ELR (cell line): ENCODE measurements around the gene CHIC2.

Experiments
- DNase-seq: peaks from one replicate; pipeline ENCODE4 v3.0.0-alpha.2; 2015; ENCODE audit warnings: low read depth

The CHIC2 gene

GRCh38 chr4:54064317-54065111 is at the start of gene CHIC2:
Gene CHIC2 (minus strand): TSS chr4:54064605. CDS start chr4:54064300, 305 bp downstream.
- DNase-seq, result peak; percentile 94

DNA sequence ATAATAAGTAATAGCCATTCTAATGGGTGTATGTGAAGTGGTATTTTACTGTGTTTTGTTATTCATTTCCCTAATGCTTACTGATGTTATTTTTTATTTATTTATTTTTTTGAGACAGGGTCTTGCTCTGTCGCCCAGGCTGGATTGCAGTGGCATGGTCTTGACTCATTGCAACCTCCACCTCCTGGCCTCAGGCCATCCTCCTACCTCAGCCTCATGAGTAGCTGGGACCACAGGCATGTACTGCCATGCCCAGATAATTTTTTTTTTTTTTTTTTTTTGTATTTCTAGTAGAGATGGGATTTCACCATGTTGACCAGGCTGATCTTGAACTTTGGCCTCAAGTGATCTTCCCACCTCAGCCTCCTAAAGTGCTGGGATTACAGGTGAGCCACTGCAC is 48.8 kb upstream of the CHIC2 start:
- DNase-seq, result peak; percentile 20

DNA sequence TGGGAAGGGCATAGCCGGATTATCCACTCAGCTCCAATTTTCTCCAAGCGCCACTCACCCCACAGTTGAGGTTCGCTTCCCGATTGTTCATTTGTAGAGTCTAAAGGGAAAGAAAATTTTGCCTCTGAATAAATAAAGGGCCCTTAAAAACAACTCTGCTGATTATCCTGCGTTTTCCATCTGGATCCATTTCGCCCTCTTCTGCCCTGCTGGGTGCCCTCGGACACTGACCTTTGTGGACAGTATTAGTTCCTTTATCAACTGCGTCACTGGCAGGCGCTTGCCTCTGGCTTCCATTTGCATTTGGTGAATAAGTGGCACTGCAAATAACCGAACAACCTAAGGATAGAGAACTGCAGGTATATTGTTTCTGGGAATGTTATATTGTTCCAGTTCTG is 45.6 kb upstream of the CHIC2 start:
- DNase-seq, result no peak

DNA sequence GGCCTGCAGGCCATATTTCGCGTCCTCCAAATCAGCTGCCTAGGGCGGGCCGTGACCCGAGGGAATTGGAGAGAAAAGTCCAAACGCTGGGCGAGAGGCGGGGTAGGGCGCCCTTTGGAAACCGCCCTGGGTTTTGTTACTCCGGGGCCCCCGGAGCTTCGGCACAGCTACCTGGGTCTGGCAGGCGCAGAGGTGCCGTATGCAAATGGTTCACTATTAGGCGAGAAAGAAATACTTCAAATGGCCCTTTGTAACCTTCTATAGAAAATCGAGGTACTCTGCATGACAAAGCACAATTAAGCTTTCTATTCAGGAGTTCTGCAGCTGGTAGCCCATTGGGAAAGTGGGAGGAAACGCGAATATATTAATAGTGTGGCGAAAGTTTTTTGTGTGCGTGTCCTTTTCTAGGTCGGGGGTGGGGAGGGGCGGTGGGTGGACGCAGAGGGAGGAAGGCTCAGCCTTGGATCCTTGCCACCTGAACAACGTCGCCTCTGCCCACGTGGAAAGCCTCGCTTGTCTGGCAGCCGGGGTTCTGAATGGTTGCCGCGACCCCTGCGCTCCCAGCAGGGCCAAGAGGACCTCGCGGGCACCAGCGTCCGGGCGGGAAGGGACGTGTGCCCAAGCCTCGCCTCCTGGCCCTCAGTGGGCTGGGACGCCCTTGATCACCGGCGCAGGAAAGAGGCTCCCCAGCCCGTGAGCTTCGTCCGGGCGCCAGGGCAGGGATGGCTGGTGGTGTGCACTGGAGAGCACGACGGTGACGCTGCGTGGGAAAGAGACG is 45.0 kb upstream of the CHIC2 start:
- no peak for DNase-seq

DNA sequence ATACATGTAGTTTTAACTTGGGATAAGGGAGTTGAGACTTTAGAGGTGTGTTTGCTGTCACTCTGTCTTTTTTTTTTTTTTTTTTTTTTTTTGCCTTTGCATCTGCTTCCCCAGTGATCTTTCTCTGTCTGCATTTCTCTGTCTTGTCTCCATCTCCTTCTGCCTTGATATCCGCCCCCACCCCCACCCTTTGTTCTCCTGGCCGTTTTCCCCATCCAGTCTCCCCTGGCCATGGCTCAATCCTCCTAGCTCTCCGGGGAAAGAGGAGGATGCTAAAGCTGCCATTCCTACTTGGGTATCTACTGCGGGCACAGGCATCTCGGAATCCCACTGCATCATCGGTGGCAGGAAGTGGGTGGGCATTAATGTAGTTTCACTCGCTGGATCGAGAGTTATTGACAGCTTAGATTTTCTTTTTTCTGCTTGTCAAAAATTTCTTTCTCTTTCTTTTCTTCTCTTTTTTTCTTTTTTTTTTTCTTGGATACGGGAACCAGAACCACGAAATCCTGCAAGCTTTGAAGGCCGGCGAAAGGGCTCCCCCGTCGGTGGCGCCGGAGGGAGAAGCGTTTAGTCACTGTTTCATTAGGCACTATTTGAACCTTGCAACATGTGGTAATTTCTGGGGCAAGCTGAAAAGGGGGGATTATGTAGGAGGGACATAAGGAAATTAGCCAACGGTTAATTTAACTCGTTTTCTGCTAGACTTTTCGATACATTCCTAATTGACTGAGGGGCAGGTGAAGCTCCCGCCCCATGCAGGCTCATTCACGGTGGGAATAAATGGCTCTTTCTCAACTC is 43.7 kb upstream of the CHIC2 start:
- DNase-seq, result no peak

DNA sequence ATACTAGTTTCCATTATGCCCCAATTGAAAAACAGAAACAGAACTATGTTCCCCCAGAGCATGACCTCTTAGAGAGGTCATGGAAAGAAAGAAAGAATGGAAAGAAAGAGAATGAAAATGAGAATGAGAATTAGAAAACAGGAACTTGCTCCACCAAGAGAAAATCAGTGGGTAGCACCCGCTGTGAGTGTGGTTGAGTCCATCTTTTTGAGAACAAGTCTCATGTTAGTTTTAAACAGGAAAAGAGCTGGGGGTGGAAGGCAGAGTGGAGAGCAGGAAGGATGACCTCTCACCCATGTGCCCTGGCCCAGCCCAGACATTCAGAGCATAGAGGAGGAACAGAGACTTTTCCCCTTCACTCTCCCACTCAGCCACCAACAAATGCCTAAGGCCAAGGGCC is 40.5 kb upstream of the CHIC2 start:
- DNase-seq, result no peak

DNA sequence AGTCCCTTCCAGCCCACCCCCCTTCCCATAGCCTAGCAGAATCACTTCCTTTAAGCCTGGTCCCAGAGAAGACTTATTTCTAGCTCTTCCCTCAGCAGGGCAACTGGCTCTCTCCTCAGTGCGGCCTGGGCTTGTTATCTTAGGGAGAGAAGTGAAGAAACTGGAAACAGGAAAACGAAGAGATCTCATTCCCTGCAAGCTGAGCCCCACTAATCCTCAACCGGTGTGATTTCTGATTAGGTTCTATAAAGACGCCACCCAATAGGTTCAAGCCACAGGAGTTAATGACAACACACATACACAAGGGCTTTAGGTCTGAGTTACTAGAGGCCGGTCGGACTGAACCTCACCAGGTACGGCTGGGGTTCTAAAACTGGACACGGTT is 38.8 kb upstream of the CHIC2 start:
- no peak for DNase-seq

- no peak for DNase-seq
Observed at GRCh38 chr4:54102531-54103106, 38.2 kb upstream of the CHIC2 start.

- DNase-seq, result no peak
Observed at GRCh38 chr4:54101190-54102041, 37.0 kb upstream of the CHIC2 start.

- DNase-seq, result peak; percentile 35
Observed at GRCh38 chr4:54100595-54101189, 36.3 kb upstream of the CHIC2 start.

DNA sequence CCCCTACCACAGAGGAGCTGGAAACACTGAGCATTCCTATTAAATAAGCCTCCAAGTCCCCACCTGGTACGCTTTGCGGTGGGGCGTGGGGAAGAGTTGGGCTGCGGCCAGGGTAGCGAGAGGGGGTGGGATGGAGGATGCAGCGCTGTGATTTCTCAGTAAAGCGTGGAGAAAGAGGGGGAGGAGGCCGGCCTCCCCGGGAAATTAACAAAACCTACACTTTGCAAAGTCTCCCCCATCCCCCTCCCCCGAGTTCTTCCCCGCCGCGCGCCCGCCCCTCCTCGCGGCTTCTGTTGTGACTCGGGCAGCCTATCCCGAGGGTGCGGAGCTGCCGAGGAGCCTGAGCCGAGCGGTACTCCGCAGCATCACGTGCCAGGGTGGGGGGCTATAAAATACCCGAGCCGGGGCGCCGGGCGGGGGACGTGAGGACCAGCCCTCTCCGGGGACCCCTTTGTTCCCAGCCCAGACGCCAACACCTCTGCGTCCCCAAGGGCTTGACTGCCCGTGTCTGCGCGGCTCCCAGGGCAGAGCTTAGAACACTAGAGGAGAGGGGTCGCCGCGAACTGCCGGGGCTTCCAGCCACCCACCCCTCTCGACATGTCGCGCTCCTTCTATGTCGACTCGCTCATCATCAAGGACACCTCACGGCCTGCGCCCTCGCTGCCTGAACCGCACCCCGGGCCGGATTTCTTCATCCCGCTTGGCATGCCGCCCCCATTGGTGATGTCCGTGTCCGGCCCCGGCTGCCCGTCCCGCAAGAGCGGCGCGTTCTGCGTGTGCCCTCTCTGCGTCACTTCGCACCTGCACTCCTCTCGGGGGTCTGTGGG is 35.6 kb upstream of the CHIC2 start, which contains the start of gene GSX2:
GSX2 (plus strand) TSS at position 416 of the 827 bp plus-strand sequence; CDS start at position 598, 182 bp downstream.
- peak; percentile 50 for DNase-seq

GRCh38 chr4:54099287-54099747 is 34.9 kb upstream of the CHIC2 start:
- DNase-seq, result no peak

GRCh38 chr4:54098375-54098774 is 34.0 kb upstream of the CHIC2 start:
- DNase-seq, result no peak

DNA sequence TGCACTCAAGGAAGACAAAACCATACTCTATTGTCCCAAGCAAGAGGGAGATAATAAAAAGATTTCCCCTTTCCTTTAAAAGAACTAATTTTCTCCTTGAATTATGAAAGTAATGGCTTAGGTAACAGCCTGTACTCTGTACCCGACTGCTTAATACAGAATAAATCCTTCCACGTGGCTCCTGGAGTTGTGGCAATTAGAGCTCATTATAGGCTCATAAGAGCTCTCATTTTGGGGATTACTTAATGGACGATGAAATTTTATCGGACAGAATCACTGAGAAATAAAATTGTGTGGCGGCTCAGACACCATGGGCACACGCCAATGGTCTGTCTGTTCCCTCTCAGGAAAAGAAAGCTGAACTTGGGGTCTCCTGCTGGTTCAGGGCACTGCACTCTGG is 32.7 kb upstream of the CHIC2 start:
- DNase-seq, result no peak

DNA sequence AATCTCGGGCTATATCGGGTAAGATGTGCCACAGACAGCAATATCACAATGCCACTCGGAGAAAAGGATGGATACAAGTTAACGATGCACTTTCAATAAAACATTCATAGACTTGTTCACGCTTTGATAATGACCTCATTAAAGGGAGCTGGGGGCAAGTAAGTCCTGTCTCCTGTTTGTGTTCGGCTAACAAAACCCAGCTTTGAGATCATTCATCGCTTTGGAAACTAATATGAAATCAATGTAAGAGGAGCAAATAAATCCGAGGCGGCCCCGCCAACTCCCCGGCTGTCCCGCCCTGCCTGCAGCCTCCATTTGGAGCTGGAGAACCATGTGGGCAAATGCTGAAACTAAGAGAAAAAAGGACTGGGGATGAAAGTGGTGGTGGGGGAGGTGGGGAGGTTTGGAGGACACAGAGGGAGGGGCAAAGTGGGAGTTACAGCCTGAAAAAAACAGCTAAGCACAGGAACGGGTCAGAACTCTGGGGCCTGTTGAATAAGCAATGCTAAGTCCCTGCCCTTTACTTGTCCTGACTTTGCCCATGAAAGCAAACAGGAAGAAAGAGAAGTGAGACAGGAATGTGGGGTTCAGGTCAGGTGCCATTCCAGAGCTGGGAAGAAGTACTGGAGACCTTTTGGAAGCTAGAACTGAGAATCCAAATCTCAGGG is 32.0 kb upstream of the CHIC2 start:
- DNase-seq, result no peak

DNA sequence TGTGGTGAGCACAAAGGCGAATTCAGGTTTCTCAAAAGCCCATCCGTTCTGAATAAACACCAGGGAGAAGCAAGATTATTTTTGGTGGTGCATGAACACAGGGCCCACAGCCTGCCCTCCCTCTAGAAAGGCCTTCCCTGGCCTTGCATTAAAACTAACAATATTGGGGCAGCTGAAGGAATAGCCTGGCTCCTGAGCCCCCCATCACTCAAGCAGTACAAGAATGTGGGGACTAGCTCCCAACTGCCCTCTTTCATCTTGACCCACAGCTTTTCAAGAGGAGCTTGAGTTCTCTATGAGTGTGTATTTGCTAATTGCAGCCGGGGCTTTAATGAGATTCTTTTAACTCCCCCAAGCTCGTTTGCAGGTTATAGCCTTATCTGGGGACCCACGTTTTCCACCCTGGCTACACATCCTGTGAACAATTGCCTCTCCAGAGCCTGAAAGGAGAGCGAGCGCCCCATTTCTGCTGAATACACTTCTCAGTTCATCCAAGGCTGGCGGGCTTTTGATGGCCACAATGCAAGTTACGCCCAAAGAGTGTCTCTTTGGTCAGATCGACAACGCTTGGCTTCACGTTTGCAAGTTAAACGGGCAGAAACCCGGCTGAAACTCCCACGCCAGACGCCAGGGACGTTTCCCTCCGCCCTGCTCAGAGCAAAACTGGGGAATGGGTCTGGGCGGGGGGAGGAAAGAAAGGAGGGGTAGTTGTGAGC is 30.9 kb upstream of the CHIC2 start:
- no peak for DNase-seq

DNA sequence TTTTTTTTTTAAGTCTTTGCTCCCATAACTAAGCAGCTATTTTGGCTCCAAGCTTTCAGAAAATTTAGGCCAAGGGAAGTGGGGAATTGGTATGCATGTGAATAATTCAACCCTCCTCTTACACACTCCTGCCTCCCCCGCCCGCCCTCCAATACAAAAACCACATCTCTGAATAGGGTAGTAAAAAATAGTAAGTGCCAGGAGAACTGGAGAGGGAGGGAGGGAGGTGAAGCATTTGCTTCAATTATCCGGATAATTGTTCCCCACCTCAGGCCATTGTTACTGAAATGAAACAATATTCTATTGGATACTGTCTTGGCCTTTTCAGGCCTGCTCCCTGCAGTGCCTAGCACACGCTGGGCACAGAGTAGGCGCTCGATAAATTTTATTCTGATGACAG is 30.0 kb upstream of the CHIC2 start:
- no peak for DNase-seq
